Prostate gland (tissue), 2 donors: ENCODE data around the gene CTPS1.

Experiments
- POLR2AphosphoS5 ChIP-seq: sonication (generic); formaldehyde crosslinking; IDR thresholded peaks from one replicate; pipeline ENCODE4 v1.6.1; 2017; ENCODE audit warnings: antibody characterized with exemption
- TF ChIP-seq, protein P1 (sequence below), 4 experiments: fragments of 200-600 bp in 2 of 4; fragments of 450-650 bp in 2 of 4; sonication (generic) in 2 of 4; IDR thresholded peaks; 1 replicate in 3 of 4; 2 replicates in 1 of 4; pipeline ENCODE4 v1.5.1; 2016 to 2019; ENCODE audit warnings: antibody characterized with exemption in 4 of 4, mild to moderate bottlenecking in 2 of 4, moderate library complexity in 2 of 4

DNA sequence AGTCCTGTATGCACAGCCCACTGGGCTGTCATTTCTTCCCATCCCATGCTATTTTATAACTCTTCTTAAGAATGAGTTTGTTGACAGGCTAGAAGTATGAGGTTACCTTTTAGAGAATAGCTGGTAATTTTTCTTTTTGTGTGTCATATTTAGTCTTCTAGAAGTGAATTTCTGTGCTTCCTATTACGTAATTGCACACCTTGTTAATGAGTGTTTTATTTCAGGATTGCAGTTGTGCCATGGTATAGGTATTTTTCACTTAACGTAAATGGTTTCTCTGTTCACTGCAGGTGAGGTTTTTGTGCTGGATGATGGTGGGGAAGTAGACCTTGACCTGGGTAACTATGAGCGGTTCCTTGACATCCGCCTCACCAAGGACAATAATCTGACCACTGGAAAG lies 5.0 kb downstream of the CTPS1 start:
- no peak for TF ChIP-seq POLR2AphosphoS5
- TF ChIP-seq, protein P1, sequence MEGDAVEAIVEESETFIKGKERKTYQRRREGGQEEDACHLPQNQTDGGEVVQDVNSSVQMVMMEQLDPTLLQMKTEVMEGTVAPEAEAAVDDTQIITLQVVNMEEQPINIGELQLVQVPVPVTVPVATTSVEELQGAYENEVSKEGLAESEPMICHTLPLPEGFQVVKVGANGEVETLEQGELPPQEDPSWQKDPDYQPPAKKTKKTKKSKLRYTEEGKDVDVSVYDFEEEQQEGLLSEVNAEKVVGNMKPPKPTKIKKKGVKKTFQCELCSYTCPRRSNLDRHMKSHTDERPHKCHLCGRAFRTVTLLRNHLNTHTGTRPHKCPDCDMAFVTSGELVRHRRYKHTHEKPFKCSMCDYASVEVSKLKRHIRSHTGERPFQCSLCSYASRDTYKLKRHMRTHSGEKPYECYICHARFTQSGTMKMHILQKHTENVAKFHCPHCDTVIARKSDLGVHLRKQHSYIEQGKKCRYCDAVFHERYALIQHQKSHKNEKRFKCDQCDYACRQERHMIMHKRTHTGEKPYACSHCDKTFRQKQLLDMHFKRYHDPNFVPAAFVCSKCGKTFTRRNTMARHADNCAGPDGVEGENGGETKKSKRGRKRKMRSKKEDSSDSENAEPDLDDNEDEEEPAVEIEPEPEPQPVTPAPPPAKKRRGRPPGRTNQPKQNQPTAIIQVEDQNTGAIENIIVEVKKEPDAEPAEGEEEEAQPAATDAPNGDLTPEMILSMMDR (IDR thresholded peaks at IDR 0.05), result no peak
